ENCODE measurements around the gene UBE2S. TPM values are rescaled to one million over a fixed set of nuclear protein-coding genes. Genes with fewer than 3 reads are reported as not detected.

UBE2S gene
- total and polyA plus RNA-seq, 12 donors = 8.8 to 57.1 (median 18.8) TPM

DNA sequence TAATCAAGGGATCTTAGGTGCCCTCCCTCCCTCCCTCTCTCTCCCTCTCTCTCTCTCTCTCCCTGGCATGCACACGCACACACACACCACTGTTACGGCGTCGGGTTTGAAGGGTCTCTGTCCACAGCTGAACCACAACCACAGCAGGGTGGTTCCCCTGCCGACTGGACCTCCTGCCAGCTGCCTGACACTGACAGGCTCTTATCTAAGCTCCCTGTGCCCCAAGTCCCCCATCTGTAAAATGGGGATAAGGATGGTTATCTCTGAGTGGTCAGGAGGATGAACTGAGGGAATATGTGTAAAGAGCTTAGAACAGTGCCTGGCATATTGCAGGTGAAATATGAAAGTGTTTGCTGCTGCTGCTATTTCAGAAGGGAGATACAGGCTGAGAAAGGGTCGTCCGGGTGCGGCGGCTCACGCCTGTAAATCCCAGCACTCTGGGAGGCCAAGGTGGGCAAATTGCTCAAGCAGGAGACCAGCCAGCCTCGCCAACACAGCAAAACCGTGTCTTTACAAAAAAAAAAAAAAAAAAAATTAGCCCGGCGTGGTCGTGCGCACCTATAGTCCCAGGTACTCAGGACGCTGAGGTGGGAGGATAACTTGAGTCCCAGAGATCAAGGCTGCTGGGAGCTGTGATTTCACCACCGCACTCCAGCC is 36.4 kb upstream of the UBE2S start:
- WGBS, 4 donors = 29 to 34% (median 31%) methylated on average over 17 to 18 of the region's 18 CpGs
- Histone ChIP-seq H3K27me3 (peaks cover 51% of the 10 kb centered on the region), H3K4me1 (replicated peaks in 1 of 2) (no peaks in the 10 kb centered on the region), H3K4me3 (no peak overlapping the region), H3K36me3 (replicated peaks in 1 of 2) (no peaks in the 10 kb centered on the region), H3K27ac (no peak overlapping the region), H3K9me3 (replicated peaks in 1 of 3) (no peaks in the 10 kb centered on the region)
- intact Hi-C loops (cut with DNase I) = no loop called here
- TF ChIP-seq, protein P1, sequence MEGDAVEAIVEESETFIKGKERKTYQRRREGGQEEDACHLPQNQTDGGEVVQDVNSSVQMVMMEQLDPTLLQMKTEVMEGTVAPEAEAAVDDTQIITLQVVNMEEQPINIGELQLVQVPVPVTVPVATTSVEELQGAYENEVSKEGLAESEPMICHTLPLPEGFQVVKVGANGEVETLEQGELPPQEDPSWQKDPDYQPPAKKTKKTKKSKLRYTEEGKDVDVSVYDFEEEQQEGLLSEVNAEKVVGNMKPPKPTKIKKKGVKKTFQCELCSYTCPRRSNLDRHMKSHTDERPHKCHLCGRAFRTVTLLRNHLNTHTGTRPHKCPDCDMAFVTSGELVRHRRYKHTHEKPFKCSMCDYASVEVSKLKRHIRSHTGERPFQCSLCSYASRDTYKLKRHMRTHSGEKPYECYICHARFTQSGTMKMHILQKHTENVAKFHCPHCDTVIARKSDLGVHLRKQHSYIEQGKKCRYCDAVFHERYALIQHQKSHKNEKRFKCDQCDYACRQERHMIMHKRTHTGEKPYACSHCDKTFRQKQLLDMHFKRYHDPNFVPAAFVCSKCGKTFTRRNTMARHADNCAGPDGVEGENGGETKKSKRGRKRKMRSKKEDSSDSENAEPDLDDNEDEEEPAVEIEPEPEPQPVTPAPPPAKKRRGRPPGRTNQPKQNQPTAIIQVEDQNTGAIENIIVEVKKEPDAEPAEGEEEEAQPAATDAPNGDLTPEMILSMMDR (IDR thresholded peaks at IDR 0.05) = no peak
- TF ChIP-seq POLR2A (IDR thresholded peaks at IDR 0.05) = no peak
- DNase-seq = no peak

DNA sequence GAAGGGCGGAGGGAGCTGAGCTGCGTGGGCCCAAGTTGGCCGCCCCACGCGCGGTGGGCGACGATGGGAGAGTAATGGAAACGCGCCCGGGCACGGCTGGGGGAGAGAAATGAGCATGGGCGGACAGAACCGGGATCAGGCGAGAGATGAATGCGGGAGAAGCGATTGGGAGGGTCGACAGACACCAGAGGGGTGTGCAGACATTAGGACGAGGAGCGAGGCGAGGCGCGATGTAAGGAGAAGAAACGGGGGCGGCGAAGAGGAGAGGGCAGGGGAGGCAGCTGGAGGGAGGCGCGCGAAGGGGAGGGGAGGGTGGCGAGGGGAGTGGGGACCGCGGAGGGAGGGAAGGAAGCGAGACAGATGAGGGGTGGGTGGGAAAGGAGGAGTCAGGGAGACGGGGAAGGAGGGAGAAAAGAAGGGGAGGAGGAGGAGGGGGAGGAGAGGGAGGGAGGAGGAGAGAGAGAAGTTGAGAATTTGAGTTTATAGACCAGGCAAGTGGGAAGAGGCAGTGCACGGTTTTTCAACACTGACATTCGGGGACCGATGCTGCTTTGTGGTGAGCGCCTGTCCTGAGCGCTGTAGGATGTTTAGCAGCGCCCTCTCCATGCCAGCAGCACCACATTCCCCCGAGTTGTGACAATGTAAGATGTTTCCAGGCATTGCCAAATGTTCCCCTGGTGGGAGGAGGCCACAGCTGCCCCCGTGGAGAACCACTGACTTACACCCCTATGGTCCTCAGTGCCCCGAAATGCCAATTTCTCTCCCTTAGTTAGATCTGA is 35.6 kb upstream of the UBE2S start, which contains the start of gene SHISA7:
SHISA7 (minus strand) TSS at position 256 of the 779 bp plus-strand sequence. CDS start 437 bp downstream, outside the sequence.
- 1 to 2% (median 2%) methylated on average over 42 to 43 of the region's 43 CpGs for WGBS, 4 donors

DNA sequence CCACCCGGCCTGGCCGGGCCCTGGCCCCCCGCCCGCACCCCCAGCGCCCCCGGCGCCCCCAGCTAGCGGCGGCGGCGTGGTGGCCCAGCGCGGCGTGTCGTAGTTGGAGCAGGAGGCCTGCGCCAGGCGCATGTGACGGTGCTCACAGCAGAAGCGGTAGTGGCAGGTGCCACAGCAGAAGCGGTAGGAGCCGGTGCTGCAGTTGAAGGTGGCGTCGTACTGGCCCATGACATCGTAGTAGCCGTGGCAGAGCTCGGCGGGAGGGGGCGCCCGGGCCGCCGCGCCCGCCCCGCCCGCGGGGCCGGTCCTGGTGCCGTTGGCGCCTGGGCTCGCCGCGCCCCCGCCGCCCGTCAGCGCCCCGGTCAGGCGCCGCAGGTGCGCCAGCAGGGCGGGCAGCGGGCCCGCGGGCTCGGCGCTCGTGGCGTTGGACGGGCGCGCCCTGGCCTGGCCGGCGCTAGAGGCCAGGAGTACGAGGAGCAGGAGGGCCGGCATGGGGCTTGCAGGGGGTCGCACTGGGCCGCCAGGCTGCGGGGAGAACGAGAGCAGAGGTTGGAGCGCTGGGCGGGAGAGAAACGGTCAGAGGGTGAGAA is 34.9 kb upstream of the UBE2S start:
- H3K4me1 ChIP-seq (replicated peaks in 1 of 2) = no peaks in the 10 kb centered on the region
- intact Hi-C loops (cut with DNase I) = no loop called here
- H3K9me3 ChIP-seq (replicated peaks in 1 of 3) = no peaks in the 10 kb centered on the region
- H3K4me3 ChIP-seq = no peak overlapping the region
- DNase-seq = no peak
- WGBS, 4 donors = 0 to 3% (median 2%) methylated on average over 13 to 61 of the region's 72 CpGs
- H3K36me3 ChIP-seq (replicated peaks in 1 of 2) = no peaks in the 10 kb centered on the region
- no peak overlapping the region for H3K27ac ChIP-seq
- H3K27me3 ChIP-seq = peaks cover 55% of the 10 kb centered on the region
- TF ChIP-seq, protein P1 (IDR thresholded peaks at IDR 0.05) = no peak
- no peak for TF ChIP-seq POLR2A (IDR thresholded peaks at IDR 0.05)

More for the DNA sequence above, 35.6 kb upstream of the UBE2S start, which contains the start of gene SHISA7:
- H3K9me3 ChIP-seq (replicated peaks in 1 of 3) = no peaks in the 10 kb centered on the region
- no peak for DNase-seq
- peaks cover 55% of the 10 kb centered on the region for H3K27me3 ChIP-seq
- TF ChIP-seq POLR2A (IDR thresholded peaks at IDR 0.05) = no peak
- TF ChIP-seq, protein P1 (IDR thresholded peaks at IDR 0.05) = no peak
- no peak within 1 kb of the TSS for H3K4me3 ChIP-seq
- no peaks in the 10 kb centered on the region for H3K4me1 ChIP-seq (replicated peaks in 1 of 2)
- no peak within 1 kb of the TSS for H3K27ac ChIP-seq
- intact Hi-C loops (cut with DNase I) = no loop called here
- no peaks in the 10 kb centered on the region for H3K36me3 ChIP-seq (replicated peaks in 1 of 2)

DNA sequence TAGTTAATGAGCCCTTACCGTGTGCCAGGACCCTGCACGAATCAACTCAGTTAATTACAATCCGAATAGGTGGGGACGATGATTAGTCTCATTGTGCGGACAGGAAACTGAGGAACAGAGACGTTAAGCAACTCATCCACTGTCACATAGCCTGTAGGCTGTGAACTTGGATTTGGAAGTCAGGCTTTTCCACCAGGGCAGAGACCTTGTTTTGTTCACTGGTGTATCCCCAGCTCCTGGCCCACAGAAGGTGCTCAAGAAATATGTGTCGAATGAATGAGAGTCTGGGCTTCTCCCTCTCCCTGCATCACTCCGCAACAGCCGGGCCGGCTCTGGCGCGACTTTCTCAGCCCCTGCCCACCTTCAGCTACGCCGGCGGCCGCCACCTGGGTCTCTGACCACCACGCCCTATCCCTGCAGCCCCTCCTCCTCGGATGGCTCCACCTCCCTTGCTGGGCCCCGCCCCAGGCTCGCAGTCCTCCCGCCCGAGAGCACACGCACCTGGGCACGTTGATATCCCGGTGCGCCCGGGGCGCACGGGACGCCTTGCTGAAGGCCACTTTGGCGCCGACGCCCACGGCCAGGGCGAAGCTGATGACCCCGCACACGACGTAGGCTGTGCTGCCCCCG is 34.2 kb upstream of the UBE2S start:
- no peak for DNase-seq
- Histone ChIP-seq H3K27me3 (peaks cover 55% of the 10 kb centered on the region), H3K36me3 (replicated peaks in 1 of 2) (no peaks in the 10 kb centered on the region), H3K27ac (no peak overlapping the region), H3K4me1 (replicated peaks in 1 of 2) (no peaks in the 10 kb centered on the region), H3K9me3 (replicated peaks in 1 of 3) (no peaks in the 10 kb centered on the region), H3K4me3 (no peak overlapping the region)
- WGBS, 4 donors = 3 to 6% (median 5%) methylated on average over 7 to 39 of the region's 39 CpGs
- intact Hi-C loops (cut with DNase I) = no loop called here
- TF ChIP-seq, protein P1 (IDR thresholded peaks at IDR 0.05) = no peak
- TF ChIP-seq POLR2A (IDR thresholded peaks at IDR 0.05) = no peak
